ENCODE results near the gene MED6. TPM values are rescaled to one million over a fixed set of nuclear protein-coding genes. Genes with fewer than 3 reads are reported as not detected.

Gene MED6
- polyA plus RNA-seq, 4 donors, result 15.7 to 31.9 (median 21.4) TPM

GRCh38 chr14:70641548-70642302 lies 41.3 kb upstream of the MED6 start, which contains the start of gene TTC9:
TSS of gene TTC9 (plus strand) at chr14:70641916. CDS start at chr14:70642130, 214 bp downstream.
- H3K36me3 ChIP-seq (ENCODE audit: control insufficient read depth in 3 of 3, insufficient read depth in 2 of 3, low read depth in 1 of 3, low read length in 3 of 3), result no peaks in the 10 kb centered on the region
- H3K4me1 ChIP-seq (ENCODE audit: control insufficient read depth in 3 of 3, insufficient read depth in 2 of 3, low read depth in 1 of 3, low read length in 2 of 3), result peaks cover 0 to 3% (median 0%) of the 10 kb centered on the region in 3 donors
- FAIRE-seq (no peak), DNase-seq (peak in 1 of 2 donors; percentile 58)
- H3K27ac ChIP-seq (ENCODE audit: low read depth in 1 of 3, low read length in 2 of 3), result peak within 1 kb of the TSS in 1 of 3 donors; percentile 59
- H3K9me3 ChIP-seq (ENCODE audit: control insufficient read depth in 2 of 2, insufficient read depth in 1 of 2, low read depth in 1 of 2, low read length in 1 of 2), result no peaks in the 10 kb centered on the region
- peak within 1 kb of the TSS; percentile 39 to 90 (median 76) for H3K4me3 ChIP-seq (ENCODE audit: low read depth in 1 of 3, low read length in 3 of 3)
- WGBS, 3 donors, result 0 to 1% (median 0%) methylated on average over 56 to 105 of the region's 105 CpGs
- H3K27me3 ChIP-seq (ENCODE audit: control insufficient read depth in 3 of 3, insufficient read depth in 3 of 3, low read length in 3 of 3), result peaks cover 0 to 34% (median 0%) of the 10 kb centered on the region in 3 donors

- Histone ChIP-seq H3K27me3 (ENCODE audit: control insufficient read depth in 3 of 3, insufficient read depth in 3 of 3, low read length in 3 of 3) (peaks cover 0 to 34% (median 0%) of the 10 kb centered on the region in 3 donors), H3K4me1 (ENCODE audit: control insufficient read depth in 3 of 3, insufficient read depth in 2 of 3, low read depth in 1 of 3, low read length in 2 of 3) (peaks cover 0 to 3% (median 0%) of the 10 kb centered on the region in 3 donors), H3K9me3 (ENCODE audit: control insufficient read depth in 2 of 2, insufficient read depth in 1 of 2, low read depth in 1 of 2, low read length in 1 of 2) (no peaks in the 10 kb centered on the region), H3K36me3 (ENCODE audit: control insufficient read depth in 3 of 3, insufficient read depth in 2 of 3, low read depth in 1 of 3, low read length in 3 of 3) (no peaks in the 10 kb centered on the region), H3K27ac (ENCODE audit: low read depth in 1 of 3, low read length in 2 of 3) (peak overlapping the region in 1 of 3 donors; percentile 24), H3K4me3 (ENCODE audit: low read depth in 1 of 3, low read length in 3 of 3) (peak overlapping the region; percentile 39 to 90 (median 76))
- FAIRE-seq, result no peak
- WGBS, 3 donors, result 0 to 2% (median 0%) methylated on average over 24 to 28 of the region's 28 CpGs
- DNase-seq, result peak; percentile 38 to 55
Measured at GRCh38 chr14:70640938-70641547, 40.6 kb upstream of the MED6 start.

- H3K4me3 ChIP-seq (ENCODE audit: low read depth in 1 of 3, low read length in 3 of 3), result no peak overlapping the region
- H3K9me3 ChIP-seq (ENCODE audit: control insufficient read depth in 2 of 2, insufficient read depth in 1 of 2, low read depth in 1 of 2, low read length in 1 of 2), result no peaks in the 10 kb centered on the region
- DNase-seq (no peak), FAIRE-seq (no peak)
- H3K27ac ChIP-seq (ENCODE audit: low read depth in 1 of 3, low read length in 2 of 3), result no peak overlapping the region
- H3K36me3 ChIP-seq (ENCODE audit: control insufficient read depth in 3 of 3, insufficient read depth in 2 of 3, low read depth in 1 of 3, low read length in 3 of 3), result no peaks in the 10 kb centered on the region
- H3K4me1 ChIP-seq (ENCODE audit: control insufficient read depth in 3 of 3, insufficient read depth in 2 of 3, low read depth in 1 of 3, low read length in 2 of 3), result no peaks in the 10 kb centered on the region
- 68 to 74% (median 72%) methylated on average over 2 of the region's 2 CpGs for WGBS, 3 donors
- peaks cover 0 to 26% (median 0%) of the 10 kb centered on the region in 3 donors for H3K27me3 ChIP-seq (ENCODE audit: control insufficient read depth in 3 of 3, insufficient read depth in 3 of 3, low read length in 3 of 3)
Measured at GRCh38 chr14:70638416-70638815, 38.0 kb upstream of the MED6 start.

GRCh38 chr14:70635971-70636595 lies 35.6 kb upstream of the MED6 start:
- Histone ChIP-seq H3K36me3 (ENCODE audit: control insufficient read depth in 3 of 3, insufficient read depth in 2 of 3, low read depth in 1 of 3, low read length in 3 of 3) (no peaks in the 10 kb centered on the region), H3K4me3 (ENCODE audit: low read depth in 1 of 3, low read length in 3 of 3) (no peak overlapping the region), H3K4me1 (ENCODE audit: control insufficient read depth in 3 of 3, insufficient read depth in 2 of 3, low read depth in 1 of 3, low read length in 2 of 3) (no peaks in the 10 kb centered on the region), H3K27me3 (ENCODE audit: control insufficient read depth in 3 of 3, insufficient read depth in 3 of 3, low read length in 3 of 3) (peaks cover 0 to 13% (median 0%) of the 10 kb centered on the region in 3 donors), H3K27ac (ENCODE audit: low read depth in 1 of 3, low read length in 2 of 3) (no peak overlapping the region), H3K9me3 (ENCODE audit: control insufficient read depth in 2 of 2, insufficient read depth in 1 of 2, low read depth in 1 of 2, low read length in 1 of 2) (no peaks in the 10 kb centered on the region)
- DNase-seq, result no peak
- FAIRE-seq, result no peak
- WGBS, 3 donors, result 96 to 99% (median 99%) methylated on average over 6 of the region's 6 CpGs

GRCh38 chr14:70631948-70632347 lies 31.5 kb upstream of the MED6 start:
- no peak for FAIRE-seq
- Histone ChIP-seq H3K27ac (ENCODE audit: low read depth in 1 of 3, low read length in 2 of 3) (no peak overlapping the region), H3K27me3 (ENCODE audit: control insufficient read depth in 3 of 3, insufficient read depth in 3 of 3, low read length in 3 of 3) (peaks cover 0 to 4% (median 0%) of the 10 kb centered on the region in 3 donors), H3K4me1 (ENCODE audit: control insufficient read depth in 3 of 3, insufficient read depth in 2 of 3, low read depth in 1 of 3, low read length in 2 of 3) (no peaks in the 10 kb centered on the region), H3K9me3 (ENCODE audit: control insufficient read depth in 2 of 2, insufficient read depth in 1 of 2, low read depth in 1 of 2, low read length in 1 of 2) (no peaks in the 10 kb centered on the region), H3K4me3 (ENCODE audit: low read depth in 1 of 3, low read length in 3 of 3) (no peak overlapping the region), H3K36me3 (ENCODE audit: control insufficient read depth in 3 of 3, insufficient read depth in 2 of 3, low read depth in 1 of 3, low read length in 3 of 3) (no peaks in the 10 kb centered on the region)
- no peak for DNase-seq
- WGBS, 3 donors, result 52 to 75% (median 59%) methylated on average over 3 of the region's 3 CpGs

GRCh38 chr14:70624972-70625371 lies 24.5 kb upstream of the MED6 start:
- peak in 1 of 2 donors; percentile 8 for DNase-seq
- Histone ChIP-seq H3K9me3 (ENCODE audit: control insufficient read depth in 2 of 2, insufficient read depth in 1 of 2, low read depth in 1 of 2, low read length in 1 of 2) (no peaks in the 10 kb centered on the region), H3K27me3 (ENCODE audit: control insufficient read depth in 3 of 3, insufficient read depth in 3 of 3, low read length in 3 of 3) (no peaks in the 10 kb centered on the region), H3K36me3 (ENCODE audit: control insufficient read depth in 3 of 3, insufficient read depth in 2 of 3, low read depth in 1 of 3, low read length in 3 of 3) (no peaks in the 10 kb centered on the region), H3K4me3 (ENCODE audit: low read depth in 1 of 3, low read length in 3 of 3) (no peak overlapping the region), H3K27ac (ENCODE audit: low read depth in 1 of 3, low read length in 2 of 3) (no peak overlapping the region), H3K4me1 (ENCODE audit: control insufficient read depth in 3 of 3, insufficient read depth in 2 of 3, low read depth in 1 of 3, low read length in 2 of 3) (no peaks in the 10 kb centered on the region)
- 76 to 87% (median 85%) methylated on average over 1 of the region's 1 CpG for WGBS, 3 donors
- FAIRE-seq, result no peak

- FAIRE-seq, result no peak
Measured at GRCh38 chr14:70622111-70622712, 21.8 kb upstream of the MED6 start.

GRCh38 chr14:70619708-70620107 lies 19.3 kb upstream of the MED6 start:
- Histone ChIP-seq H3K4me1 (ENCODE audit: control insufficient read depth in 3 of 3, insufficient read depth in 2 of 3, low read depth in 1 of 3, low read length in 2 of 3) (no peaks in the 10 kb centered on the region), H3K4me3 (ENCODE audit: low read depth in 1 of 3, low read length in 3 of 3) (no peak overlapping the region), H3K27ac (ENCODE audit: low read depth in 1 of 3, low read length in 2 of 3) (no peak overlapping the region), H3K9me3 (ENCODE audit: control insufficient read depth in 2 of 2, insufficient read depth in 1 of 2, low read depth in 1 of 2, low read length in 1 of 2) (no peaks in the 10 kb centered on the region), H3K36me3 (ENCODE audit: control insufficient read depth in 3 of 3, insufficient read depth in 2 of 3, low read depth in 1 of 3, low read length in 3 of 3) (no peaks in the 10 kb centered on the region), H3K27me3 (ENCODE audit: control insufficient read depth in 3 of 3, insufficient read depth in 3 of 3, low read length in 3 of 3) (no peaks in the 10 kb centered on the region)
- DNase-seq (no peak), FAIRE-seq (no peak)

More at GRCh38 chr14:70622111-70622712, 21.8 kb upstream of the MED6 start:
- Histone ChIP-seq H3K27ac (ENCODE audit: low read depth in 1 of 3, low read length in 2 of 3) (no peak overlapping the region), H3K9me3 (ENCODE audit: control insufficient read depth in 2 of 2, insufficient read depth in 1 of 2, low read depth in 1 of 2, low read length in 1 of 2) (no peaks in the 10 kb centered on the region), H3K36me3 (ENCODE audit: control insufficient read depth in 3 of 3, insufficient read depth in 2 of 3, low read depth in 1 of 3, low read length in 3 of 3) (no peaks in the 10 kb centered on the region), H3K4me3 (ENCODE audit: low read depth in 1 of 3, low read length in 3 of 3) (no peak overlapping the region), H3K27me3 (ENCODE audit: control insufficient read depth in 3 of 3, insufficient read depth in 3 of 3, low read length in 3 of 3) (no peaks in the 10 kb centered on the region), H3K4me1 (ENCODE audit: control insufficient read depth in 3 of 3, insufficient read depth in 2 of 3, low read depth in 1 of 3, low read length in 2 of 3) (no peaks in the 10 kb centered on the region)
- WGBS, 3 donors, result 21 to 35% (median 29%) methylated on average over 3 of the region's 3 CpGs
- DNase-seq, result peak; percentile 56 to 58
